Hepatocyte (in vitro differentiated cells): ENCODE results near the gene FRAS1. TPM values are rescaled to one million over a fixed set of nuclear protein-coding genes. Genes with fewer than 3 reads are reported as not detected.

Experiments used
- DNase-seq: peaks from one replicate; pipeline ENCODE4 v3.0.0-alpha.2; 2016; ENCODE audit warnings: low spot score
- H2AFZ ChIP-seq: fragments of 200-600 bp; sonication (generic); 2 replicates; pipeline ENCODE4 v1.6.0; 2016; ENCODE audit warnings: antibody characterized with exemption, mild to moderate bottlenecking
- H3K27ac ChIP-seq: fragments of 200-600 bp; sonication (generic); 2 replicates; pipeline ENCODE4 v1.5.1; 2016; ENCODE audit warnings: mild to moderate bottlenecking
- H3K27me3 ChIP-seq: fragments of 200-600 bp; sonication (generic); 2 replicates; pipeline ENCODE4 v1.6.1; 2016
- H3K36me3 ChIP-seq: fragments of 200-600 bp; sonication (generic); replicated peaks from 2 replicates; pipeline ENCODE4 v1.5.1; 2016; ENCODE audit warnings: low read depth; ENCODE audit not compliant: insufficient read depth
- H3K4me1 ChIP-seq: fragments of 200-600 bp; sonication (generic); 2 replicates; pipeline ENCODE4 v1.5.1; 2016; ENCODE audit warnings: mild to moderate bottlenecking, moderate library complexity; ENCODE audit not compliant: insufficient read depth
- H3K4me2 ChIP-seq: fragments of 200-600 bp; sonication (generic); 2 replicates; pipeline ENCODE4 v1.6.0; 2016
- H3K4me3 ChIP-seq: fragments of 200-600 bp; sonication (generic); 2 replicates; pipeline ENCODE4 v1.5.1; 2016; ENCODE audit warnings: mild to moderate bottlenecking
- H3K79me2 ChIP-seq: fragments of 200-600 bp; sonication (generic); 2 replicates; pipeline ENCODE4 v1.6.0; 2017; ENCODE audit warnings: mild to moderate bottlenecking
- H3K9me2 ChIP-seq: fragments of 200-600 bp; sonication (generic); replicated peaks from 2 replicates; pipeline ENCODE4 v1.6.0; 2017; ENCODE audit warnings: mild to moderate bottlenecking; ENCODE audit not compliant: insufficient read depth
- H3K9me3 ChIP-seq: fragments of 200-600 bp; sonication (generic); 2 replicates; pipeline ENCODE4 v1.5.1; 2016; ENCODE audit warnings: low read depth, mild to moderate bottlenecking
- H4K20me1 ChIP-seq: fragments of 200-600 bp; sonication (generic); 2 replicates; pipeline ENCODE4 v1.6.0; 2016; ENCODE audit warnings: mild to moderate bottlenecking; ENCODE audit not compliant: insufficient read depth, poor library complexity, severe bottlenecking
- CTCF ChIP-seq: fragments of 200-600 bp; sonication (generic); IDR thresholded peaks from 2 replicates; pipeline ENCODE4 v1.5.1; 2016; ENCODE audit warnings: antibody characterized with exemption, mild to moderate bottlenecking; ENCODE audit not compliant: poor library complexity
- EZH2 ChIP-seq: fragments of 200-600 bp; sonication (generic); IDR thresholded peaks from 2 replicates; pipeline ENCODE4 v1.6.1; 2016; ENCODE audit warnings: antibody characterized with exemption, mild to moderate bottlenecking, borderline replicate concordance
- EZH2phosphoT487 ChIP-seq: fragments of 200-600 bp; sonication (generic); IDR thresholded peaks from one replicate; pipeline ENCODE4 v1.6.1; 2018; ENCODE audit warnings: antibody characterized with exemption, mild to moderate bottlenecking, low read depth, moderate library complexity; ENCODE audit not compliant: unreplicated experiment, severe bottlenecking
- WGBS: methylation state at CpG from one replicate; pipeline ENCODE4 v1.1.6; 2016; ENCODE audit warnings: low lambda C conversion rate; ENCODE audit errors: missing lambda C conversion rate; 5-methylcytosine and 5-hydroxymethylcytosine counted together
- polyA plus RNA-seq: library from polyadenylated mRNA; unstranded; fragments of >200 nt; fragmentation: Nextera tagmentation; extraction: Ambion mirVana; gene quantifications from 2 replicates; pipeline ENCODE4 v1.2.1, GENCODE V29; 2016
- total RNA-seq: library from RNA; depleted of rRNA; stranded (reverse); fragments of >200 nt; gene quantifications from 2 replicates; pipeline ENCODE4 v1.2.3, GENCODE V29; 2014

Gene FRAS1
- total and polyA plus RNA-seq, 2 experiments from 2014 or later, result 9.3 to 38.5 TPM

DNA sequence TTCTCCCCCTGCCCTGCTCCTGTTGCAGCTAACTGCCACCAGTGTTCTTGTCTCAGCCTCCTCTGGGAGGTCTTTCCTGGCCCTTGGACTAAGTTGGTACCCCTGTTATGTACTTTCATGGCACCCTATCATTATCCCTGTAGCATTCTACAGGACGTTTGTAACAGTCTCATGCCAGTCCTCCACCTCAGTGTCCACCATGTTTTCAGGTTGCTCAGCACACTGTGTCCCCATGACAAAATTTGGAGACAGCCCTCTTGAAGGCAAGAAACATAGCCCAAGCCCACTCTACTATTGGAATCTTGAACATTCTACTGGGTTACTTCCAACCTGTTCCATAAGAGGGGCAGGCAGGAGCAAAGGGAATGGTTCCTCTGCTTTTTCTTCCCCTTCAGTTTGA is 300.0 kb downstream of the FRAS1 start:
- H3K79me2 ChIP-seq, result no peaks in the 10 kb centered on the region
- no peak for TF ChIP-seq CTCF
- no peak for TF ChIP-seq EZH2phosphoT487
- no peak for TF ChIP-seq EZH2
- H2AFZ ChIP-seq, result no peak overlapping the region
- no peaks in the 10 kb centered on the region for H3K9me2 ChIP-seq
- H3K9me3 ChIP-seq, result no peaks in the 10 kb centered on the region
- DNase-seq, result no peak
- no peaks in the 10 kb centered on the region for H4K20me1 ChIP-seq
- no peaks in the 10 kb centered on the region for H3K27me3 ChIP-seq
- WGBS, result 90% methylated on average over 1 of the region's 1 CpG
- H3K4me3 ChIP-seq, result no peak overlapping the region
- H3K36me3 ChIP-seq, result no peaks in the 10 kb centered on the region
- H3K4me1 ChIP-seq, result no peaks in the 10 kb centered on the region
- H3K4me2 ChIP-seq, result no peak overlapping the region
- H3K27ac ChIP-seq, result no peak overlapping the region

DNA sequence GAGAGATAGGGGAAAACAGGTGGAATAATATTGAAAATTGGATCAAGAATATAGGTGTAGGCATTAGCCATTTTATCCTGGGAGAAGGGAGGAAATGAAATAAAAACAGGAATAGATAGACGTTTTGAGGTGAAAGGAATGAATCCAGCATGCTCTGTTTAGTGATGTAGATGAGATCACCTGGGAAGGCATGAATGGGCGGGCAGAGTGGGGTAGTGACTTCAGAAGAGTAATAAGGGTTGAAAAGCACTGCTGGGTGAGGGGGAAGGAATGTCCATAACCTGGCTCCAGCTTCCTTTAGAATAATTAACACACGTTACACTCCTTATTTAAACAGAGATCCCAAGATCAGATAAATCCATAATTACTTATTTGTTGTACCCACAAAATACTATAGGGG is 303.3 kb downstream of the FRAS1 start:
- Histone ChIP-seq H4K20me1 (no peaks in the 10 kb centered on the region), H3K9me3 (no peaks in the 10 kb centered on the region), H3K4me3 (no peak overlapping the region), H3K27ac (peak overlapping the region; percentile 9), H3K4me1 (no peaks in the 10 kb centered on the region), H3K79me2 (no peaks in the 10 kb centered on the region), H3K4me2 (no peak overlapping the region), H3K9me2 (no peaks in the 10 kb centered on the region), H2AFZ (no peak overlapping the region), H3K27me3 (no peaks in the 10 kb centered on the region), H3K36me3 (no peaks in the 10 kb centered on the region)
- TF ChIP-seq CTCF (no peak), EZH2 (no peak), EZH2phosphoT487 (no peak)
- WGBS, result 62% methylated on average over 3 of the region's 3 CpGs
- no peak for DNase-seq

DNA sequence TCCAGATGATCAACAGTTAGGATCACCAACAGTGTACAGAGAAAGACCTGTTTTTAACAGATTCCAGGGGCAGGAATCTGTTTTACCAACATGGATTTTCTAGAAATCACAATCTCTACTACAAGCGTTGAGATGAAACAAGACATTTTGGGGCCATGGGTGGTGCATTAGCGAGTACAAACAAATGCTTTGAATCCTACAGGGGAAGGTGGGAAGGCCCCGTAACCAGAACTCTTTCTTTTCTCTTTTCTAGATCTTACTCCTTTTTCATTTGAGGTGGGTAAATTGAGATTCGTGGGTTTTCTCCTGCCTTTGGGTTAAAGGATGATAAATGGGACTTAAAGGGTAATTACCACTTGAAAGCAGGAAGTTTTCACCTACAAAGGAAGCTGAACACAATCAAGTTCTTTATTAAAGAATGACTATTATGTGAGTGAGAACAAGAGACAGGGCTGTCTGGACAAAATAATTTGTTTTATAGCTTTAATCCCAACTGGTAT is 304.5 kb downstream of the FRAS1 start:
- Histone ChIP-seq H3K9me3 (no peaks in the 10 kb centered on the region), H3K4me2 (no peak overlapping the region), H3K36me3 (no peaks in the 10 kb centered on the region), H3K4me1 (no peaks in the 10 kb centered on the region), H3K79me2 (no peaks in the 10 kb centered on the region), H3K9me2 (no peaks in the 10 kb centered on the region), H4K20me1 (no peaks in the 10 kb centered on the region), H3K27ac (no peak overlapping the region), H2AFZ (no peak overlapping the region), H3K4me3 (no peak overlapping the region), H3K27me3 (no peaks in the 10 kb centered on the region)
- no peak for TF ChIP-seq EZH2
- TF ChIP-seq CTCF, result no peak
- no peak for TF ChIP-seq EZH2phosphoT487
- no peak for DNase-seq
- 62% methylated on average over 4 of the region's 4 CpGs for WGBS

- WGBS, result 95% methylated on average over 6 of the region's 6 CpGs
- H2AFZ ChIP-seq, result no peak overlapping the region
- H3K4me3 ChIP-seq, result no peak overlapping the region
- no peaks in the 10 kb centered on the region for H3K9me2 ChIP-seq
- DNase-seq, result no peak
- no peak for TF ChIP-seq EZH2phosphoT487
- TF ChIP-seq EZH2, result no peak
- TF ChIP-seq CTCF, result no peak
- H3K79me2 ChIP-seq, result no peaks in the 10 kb centered on the region
- H3K9me3 ChIP-seq, result no peaks in the 10 kb centered on the region
- H3K4me2 ChIP-seq, result no peak overlapping the region
- no peaks in the 10 kb centered on the region for H3K27me3 ChIP-seq
- H3K27ac ChIP-seq, result no peak overlapping the region
- H3K4me1 ChIP-seq, result no peaks in the 10 kb centered on the region
- H4K20me1 ChIP-seq, result no peaks in the 10 kb centered on the region
- no peaks in the 10 kb centered on the region for H3K36me3 ChIP-seq
Observed at GRCh38 chr4:78362310-78362709, 305.2 kb downstream of the FRAS1 start.
